Stimulated activated CD4-positive, alpha-beta T cell treated with anti-CD3 and anti-CD28 coated beads, Interleukin-1b, Interleukin-23, amount 100 ng/mL, for 48 hours (primary cell): ENCODE measurements around the gene MKKS.

Experiments used
- DNase-seq: peaks from one replicate; pipeline ENCODE4 v3.0.0-alpha.2; 2020

MKKS gene

DNA sequence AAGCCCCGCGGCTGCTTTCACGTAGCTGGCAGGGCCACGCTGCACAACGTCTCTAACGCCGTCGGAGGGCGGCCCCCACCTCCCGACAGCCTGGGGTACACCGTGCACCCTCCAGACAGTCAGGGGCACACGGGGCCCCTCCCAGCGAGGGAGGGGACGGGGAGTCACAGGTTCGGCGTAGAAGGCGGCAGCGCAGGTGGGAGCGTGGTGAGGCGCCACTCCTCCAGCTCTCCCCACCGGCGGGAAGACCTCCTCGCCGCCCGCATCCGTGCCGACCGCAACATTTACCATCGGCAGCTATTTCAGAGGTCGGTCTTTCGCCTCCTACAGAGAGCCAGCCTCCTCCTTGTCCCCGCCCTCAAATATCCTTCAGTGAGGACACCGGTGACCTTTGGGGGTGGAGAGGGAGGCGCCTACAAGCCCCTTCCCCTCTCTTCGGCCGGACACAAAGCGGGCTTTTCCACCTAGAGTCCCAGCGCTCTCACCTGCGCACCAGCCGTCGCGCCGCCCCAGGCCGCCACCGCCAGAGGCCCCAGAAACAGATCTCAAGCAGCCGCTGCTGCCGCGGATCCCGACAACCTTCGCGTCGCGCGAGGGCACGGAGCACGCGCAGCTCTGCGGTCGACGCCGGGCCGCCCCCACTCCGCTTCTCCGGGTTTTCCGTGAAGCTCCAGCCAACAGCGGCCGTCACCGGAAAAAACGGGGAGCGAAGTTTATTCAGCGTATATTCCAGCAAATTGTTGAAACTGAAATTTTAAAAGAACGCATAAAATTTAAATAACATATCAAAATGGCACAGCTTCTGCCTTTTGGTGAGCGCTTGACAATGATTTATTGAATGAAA, at the start of gene MKKS:
Gene MKKS, minus strand, starts transcription at position 600 of the 844 bp plus-strand sequence. CDS start 20,708 bp downstream, outside the sequence.
- DNase-seq = peak; percentile 84

DNA sequence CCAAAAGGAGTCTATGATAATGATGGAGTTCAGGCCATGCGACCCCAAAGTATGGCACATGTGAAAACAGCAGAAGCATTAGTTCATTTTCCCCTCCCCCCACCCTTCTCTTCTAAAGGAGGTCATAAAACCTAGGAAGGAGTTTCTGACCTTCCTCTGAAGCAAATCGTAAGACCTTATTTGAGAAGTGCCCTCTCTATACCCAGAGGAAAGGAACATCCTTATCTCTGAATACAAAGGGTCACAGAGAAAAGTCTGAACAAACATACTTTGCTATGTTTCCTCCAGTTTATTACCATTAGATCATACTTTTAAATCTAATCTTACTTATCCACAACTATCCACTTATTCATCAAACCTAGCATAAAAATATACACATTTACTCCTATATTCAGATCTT, 49.7 kb upstream of the MKKS start:
- DNase-seq = no peak

DNA sequence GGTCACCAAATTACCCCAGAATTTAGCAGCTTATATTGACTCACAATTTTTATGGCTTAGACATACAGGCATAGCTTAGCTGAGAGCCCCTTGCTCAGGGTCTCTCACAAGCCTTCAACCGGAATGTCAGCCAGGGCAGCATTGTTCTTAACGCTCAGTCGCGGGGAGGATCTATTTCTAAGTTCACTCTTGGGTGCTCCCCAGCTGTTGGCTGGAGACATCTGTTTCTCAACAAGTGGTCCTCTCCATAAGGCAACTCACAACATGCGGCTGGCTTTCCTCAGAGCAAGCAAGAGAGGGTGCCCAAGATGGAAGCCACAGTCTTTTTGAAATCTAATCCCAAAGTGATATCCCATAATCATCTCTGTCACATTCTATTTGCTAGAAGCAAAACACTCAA, 47.7 kb upstream of the MKKS start:
- no peak for DNase-seq

DNA sequence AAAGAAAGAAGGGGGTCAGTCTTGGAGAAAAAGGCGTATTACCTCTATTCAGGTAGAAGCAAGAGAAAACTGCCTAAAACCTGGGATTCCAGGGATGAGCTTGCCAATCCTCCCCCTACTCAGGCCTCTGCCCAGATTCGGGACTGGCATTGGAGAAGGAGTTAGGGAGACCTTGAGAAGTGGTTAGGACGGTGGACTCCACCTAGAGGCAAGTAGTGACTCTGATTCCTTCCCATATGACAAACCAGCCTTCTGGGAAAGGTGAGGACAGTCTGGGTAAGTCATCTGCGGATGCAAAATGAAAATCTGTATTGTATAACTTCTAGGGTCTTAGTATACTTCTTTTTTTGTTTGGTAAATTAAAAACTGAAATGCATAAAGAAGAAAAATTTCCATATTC, 44.9 kb upstream of the MKKS start:
- no peak for DNase-seq

DNA sequence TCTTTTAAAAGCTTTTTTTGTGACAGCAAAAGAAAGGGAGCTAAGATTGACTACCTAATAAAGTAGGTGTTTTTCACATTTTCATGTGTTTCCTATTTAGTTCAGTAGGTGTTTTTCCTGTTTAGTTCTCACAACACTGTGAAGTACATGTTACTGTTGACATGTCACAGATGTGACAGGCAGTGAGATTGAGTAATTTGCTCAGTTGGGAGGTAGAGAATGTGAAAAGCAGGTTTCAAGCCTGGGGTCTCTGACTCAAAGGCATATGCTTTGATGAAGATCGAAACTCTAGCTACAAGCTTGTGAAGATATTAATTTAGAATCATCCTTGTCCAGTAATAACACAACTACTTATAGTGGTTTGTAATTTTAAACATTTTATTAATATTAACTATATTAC, 44.2 kb upstream of the MKKS start:
- DNase-seq = no peak

DNA sequence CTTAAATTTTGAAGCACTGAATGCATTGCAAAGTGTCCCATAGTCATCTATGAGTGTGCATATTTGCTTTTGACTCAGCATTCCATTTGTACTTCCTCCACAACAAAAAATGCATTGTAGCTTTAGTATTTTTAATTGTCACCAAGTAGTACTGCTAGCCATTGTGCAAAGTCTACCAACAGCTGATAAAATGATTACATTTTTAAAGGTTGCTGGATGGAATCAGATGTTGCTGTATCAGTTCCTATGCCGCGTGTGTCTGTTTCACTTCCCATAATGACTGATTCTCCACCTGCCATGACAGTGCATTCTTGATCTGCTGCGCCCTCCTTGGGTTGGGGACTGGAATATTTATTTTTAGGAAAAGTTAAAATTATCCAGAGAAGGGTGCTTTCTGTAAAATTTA, 42.3 kb upstream of the MKKS start:
- no peak for DNase-seq

DNA sequence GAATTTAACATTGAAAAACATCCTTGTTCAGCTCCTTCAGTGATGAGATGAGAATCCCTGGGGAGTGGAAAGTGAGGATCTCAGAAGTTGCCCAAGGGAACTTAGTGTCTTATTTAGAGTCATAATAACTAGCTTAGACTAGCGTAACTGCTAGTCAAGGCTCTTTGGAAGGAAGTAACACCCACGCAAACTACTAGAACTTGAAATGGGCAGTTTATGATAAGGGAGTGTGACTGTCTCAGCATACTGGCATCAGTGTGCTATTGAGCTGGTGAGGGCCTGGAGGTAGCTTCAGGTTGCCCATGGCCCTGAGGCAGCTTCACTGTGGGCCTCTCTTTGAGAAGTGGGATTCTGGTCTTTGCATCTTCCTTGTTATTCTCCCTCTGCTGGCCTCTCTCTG, 41.2 kb upstream of the MKKS start:
- no peak for DNase-seq

DNA sequence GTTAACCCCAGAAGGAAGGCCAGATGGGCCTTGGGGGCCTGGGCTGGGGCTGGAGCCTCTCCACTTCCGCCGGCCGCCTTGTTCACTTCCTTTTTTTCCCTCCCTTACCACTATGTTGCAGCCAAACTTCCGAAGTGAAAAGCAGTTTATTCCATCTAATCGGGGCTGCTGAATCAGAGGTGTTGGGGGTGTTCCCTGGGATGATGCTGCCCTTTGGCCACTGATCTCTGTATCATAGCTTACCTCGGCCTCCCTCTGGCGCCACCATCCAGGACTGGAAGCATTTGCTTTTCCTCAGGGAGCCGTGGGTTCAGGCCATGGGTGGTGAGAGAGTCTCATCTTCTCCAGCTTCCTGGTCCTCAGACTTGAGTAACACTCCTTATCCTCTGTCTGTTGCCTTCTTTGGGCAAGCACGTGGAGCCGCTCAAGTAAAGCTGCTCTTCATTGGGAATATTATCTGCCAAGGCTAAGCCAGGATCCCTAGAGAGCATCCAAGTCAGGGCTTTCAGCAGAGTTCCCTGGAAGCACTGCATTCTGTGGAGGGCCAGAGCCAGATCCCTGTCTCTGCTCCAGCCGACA, 40.7 kb upstream of the MKKS start:
- no peak for DNase-seq

DNA sequence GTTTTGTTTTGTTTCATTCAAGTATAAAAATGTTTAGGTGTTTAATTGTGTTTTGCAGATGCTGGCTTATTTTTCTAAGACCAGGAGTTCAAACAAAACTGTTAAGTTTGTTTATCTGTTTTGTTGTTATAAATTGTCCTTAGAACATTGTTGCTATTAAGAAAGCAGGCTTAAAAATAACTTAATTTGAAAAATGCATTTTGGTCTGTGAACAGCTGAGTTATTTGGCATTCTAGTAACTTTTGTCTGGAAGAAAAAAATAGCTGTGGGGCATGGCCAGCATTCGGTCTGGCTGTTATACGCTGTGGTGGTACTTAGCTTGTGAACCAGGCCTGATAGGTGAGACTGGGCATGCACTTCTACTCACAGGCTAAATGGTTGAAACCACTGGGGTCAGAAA, 38.8 kb upstream of the MKKS start:
- DNase-seq = no peak

DNA sequence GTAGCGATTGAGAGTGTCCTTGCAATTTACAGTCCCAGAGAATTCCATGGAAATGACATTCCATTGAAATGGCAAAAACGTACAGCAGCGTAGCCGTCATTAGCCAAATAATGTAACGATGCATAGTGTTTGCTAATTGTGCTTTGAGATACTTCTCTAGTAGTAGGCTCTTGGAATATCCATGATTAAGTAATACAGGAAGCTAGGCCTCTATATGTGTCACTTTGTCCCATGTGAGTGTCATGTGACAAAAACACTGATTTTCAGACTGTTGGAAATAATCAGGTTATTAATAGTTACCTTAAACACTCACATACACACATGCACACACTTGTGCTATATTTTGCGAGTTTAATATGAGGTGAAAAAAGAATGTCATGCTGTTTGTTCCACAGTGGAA, 36.3 kb upstream of the MKKS start:
- DNase-seq = no peak

DNA sequence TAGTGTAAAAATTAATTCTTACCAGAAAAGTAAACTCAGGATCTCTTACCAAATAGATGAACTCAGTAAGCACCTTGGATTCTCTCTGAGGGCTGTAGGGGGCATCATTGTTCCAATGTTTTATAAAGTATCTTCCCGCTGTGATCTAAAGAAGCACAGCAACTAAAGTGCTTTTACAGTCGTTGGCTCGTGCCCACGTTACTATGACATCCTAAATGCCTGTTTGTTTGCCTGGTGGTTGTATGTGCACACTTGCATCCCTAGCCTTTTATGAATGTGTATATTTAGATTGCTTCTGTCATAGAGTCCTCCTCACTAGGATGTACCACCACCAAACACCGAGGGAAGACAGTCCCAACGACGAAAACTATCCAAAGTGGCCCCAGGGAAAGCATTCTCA, 35.6 kb upstream of the MKKS start:
- no peak for DNase-seq

DNA sequence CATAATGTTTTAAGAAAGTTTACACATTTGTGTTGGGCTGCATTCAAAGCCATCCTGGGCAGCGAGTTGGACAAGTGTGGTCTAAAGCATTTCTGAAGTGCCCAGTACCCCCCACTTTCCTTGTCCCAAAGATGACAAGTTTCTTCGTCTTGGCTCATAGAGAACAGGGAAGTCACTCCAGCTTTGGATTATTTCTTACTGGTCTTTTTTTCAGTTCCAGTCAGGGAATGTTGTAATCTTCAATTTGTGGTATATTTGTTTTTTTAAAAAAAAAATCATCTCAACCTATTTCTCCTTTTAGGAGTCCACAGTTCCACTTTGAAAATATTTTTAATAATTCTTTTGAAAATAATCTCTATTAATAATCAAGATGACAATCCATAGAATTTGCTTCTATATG, 35.0 kb upstream of the MKKS start:
- no peak for DNase-seq

DNA sequence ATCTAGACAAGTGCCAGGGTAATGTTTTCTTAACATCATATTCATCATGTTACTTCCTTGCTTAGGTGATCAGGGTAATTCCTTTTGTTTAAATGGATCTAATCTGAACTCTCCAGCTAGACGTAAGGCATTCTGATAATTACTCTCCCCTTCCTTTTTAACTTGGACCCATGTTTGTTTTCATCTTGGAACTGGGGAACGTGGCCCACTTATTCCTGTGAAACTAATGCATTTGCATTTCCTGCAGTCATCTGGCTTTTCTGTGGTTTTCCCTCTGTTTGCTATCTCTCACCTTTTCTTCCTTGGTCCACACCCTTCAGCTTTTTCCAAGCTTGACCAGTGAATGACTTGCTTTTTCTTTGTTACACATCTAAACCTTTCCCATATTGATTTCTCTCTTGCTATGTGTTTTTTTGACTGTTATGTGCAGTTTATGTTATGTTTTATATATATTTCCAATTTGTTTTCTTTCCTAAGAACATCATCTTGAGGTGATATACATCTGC, 34.4 kb upstream of the MKKS start:
- no peak for DNase-seq

DNA sequence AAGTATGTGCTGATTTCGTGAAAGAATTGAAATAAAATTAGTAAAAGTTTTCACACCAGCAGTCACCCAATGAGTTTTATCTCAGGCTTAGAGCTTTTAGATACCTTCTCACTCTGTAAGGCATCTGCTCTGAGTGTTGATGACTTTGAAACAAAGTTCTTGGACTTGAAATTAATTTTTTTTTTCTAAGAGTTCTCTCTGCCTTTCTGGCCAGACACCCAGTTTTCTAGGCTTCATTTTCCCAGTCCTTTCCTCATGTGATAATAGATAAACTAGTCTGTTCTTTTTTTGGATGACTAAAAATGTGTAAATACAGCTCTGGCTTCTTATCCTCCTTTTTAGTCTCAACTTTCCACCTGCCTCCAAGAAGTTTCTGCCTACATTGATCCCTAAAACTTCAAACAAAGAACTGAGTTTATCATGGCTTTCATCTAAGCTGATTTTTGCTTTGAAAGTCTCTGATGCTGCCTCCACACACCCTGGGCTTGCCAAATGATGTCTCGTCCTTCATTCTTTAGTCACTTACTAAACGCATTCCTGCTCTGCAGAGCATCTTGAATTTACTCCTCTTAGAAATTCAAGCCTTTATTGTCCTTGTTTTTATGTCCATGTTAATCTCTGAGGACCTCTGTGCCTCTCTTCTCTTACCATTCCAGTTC, 33.8 kb upstream of the MKKS start:
- no peak for DNase-seq

DNA sequence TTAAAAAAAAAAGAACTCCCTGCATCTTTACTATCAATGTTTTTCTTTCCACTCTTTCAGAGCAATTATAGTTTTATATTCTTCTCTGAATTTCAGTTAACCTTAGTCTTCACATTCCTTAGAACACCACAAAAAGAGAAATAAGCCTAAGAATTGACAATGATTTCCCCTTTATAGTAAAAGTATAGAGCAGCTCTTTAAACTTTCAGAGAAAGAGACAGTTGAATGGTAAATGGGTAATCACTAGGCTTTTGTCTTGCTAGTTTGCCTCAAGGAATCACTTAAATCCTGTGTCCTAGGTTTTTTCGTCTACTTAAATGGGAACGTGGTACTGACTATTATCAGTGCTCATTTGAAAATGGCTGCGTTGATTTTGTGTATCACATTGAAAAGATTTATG, 32.8 kb upstream of the MKKS start:
- no peak for DNase-seq

DNA sequence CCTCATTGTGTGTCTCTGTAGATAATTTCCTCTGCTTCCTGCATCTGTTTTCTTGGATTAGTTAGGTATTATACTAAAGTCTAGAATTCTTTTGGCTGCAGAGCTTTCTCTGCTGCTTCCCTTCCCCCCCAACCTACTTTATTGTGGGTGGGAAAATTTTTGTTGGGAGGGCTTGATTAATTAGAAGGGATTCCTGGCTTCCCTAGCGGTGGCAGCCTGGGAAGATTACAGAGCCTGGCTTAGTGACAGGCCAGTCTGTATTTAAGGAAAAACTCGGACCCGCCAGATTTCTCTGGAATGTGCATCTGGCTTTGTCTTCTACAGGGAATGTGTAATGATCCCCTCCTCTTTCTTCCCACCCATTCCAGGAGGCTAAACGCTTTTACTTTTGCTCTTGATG, 32.3 kb upstream of the MKKS start:
- DNase-seq = no peak

DNA sequence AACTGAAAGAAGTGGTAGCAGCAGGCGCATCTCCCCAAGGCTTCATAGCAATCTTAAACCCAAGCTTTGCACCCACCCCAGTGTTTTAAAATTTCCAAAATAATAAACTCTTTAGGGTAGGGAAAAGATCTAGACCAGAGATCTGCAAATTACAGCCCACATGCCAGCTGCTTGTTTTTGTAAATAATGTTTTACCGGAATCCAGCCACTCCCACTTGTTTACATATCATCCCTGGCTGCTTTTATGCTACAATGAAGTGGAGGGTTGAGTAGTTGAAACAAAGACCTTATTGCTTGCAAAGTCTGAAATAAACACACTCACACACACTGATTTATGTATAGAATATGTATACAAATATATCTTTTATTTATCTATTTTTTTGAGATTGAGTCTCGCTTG, 31.1 kb upstream of the MKKS start:
- DNase-seq = no peak

DNA sequence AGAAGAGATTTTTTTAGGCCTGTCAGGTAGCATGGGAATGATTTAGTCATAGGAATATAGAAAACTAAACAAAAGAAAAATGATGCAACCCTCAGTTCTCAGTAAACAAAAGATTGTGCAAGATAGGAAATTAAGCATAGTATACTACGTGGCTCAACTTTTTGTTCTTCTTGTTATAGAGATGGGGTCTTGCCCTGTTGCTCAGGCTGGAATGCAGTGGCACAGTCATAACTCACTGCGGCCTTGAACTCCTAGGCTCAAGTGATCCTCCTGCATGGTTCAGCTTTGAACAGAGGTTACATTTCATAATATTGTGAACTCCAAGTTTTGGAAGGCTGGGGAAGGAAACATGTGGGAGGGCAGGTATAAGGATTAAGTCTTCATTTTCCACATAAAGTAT, 29.6 kb upstream of the MKKS start:
- no peak for DNase-seq

DNA sequence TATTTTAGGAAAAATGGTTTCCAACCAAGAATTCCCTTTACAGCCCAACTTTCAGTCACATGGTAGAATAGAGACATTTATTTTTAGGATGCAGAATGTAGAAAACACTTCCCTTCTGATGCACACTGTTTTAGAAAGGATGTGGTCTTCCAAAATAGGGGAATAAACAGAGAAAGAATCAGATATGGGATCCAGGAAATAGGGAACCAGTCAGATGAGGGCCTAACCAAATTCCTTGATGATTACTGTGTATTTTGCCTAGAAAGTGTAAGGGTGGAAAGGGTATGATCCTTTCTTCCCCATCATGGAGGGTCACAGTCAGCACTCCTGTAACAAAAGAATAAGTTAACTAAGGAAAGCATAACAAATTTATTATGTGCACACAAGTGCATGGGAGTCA, 28.5 kb upstream of the MKKS start:
- no peak for DNase-seq

DNA sequence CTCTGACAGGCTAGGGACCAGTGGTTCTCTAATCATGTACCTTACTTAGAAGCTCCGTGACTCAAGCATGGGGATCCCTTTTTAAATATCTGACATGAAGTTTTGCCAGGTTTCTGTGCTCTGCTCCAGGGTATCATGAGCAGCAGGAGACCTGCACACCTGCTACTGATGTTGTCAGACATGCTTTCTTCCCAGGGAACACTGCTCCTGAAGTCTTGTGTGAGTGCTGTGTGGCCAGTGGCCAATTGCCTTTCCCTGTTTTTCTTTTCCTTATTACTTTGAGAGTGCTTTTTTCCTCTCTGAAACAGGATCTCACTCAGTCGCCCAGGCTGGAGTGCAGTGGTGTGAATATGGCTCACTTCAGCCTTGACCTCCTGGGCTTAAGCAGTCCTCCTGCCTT, 27.5 kb upstream of the MKKS start:
- no peak for DNase-seq

DNA sequence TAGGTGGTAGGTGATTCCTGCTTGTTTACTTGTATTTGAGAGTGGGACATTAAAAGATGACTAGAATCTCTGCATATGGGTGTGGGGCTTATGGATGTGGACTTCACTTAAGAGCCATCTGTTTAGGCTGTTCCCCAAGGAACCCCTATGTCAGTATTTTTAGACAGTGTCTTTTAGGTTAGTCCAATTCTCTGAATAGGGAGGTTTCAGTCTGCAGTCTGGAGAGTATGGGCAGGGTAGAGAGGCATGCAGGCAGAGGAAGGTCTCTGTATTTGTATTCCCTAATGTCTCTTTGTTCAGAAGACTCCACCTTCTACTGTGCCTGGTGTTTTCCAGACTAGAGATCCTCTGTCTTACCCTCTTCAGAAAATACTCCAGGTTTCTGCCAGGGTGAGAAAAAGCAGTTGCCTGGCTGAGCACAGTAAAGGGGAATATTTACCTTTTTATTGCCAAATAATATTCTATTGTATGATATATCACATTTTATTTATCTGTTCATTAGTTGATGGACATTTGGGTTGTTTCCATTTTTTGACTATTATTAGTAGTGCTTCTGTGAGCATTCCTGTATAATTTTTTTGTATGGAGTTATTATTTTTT, 20.2 kb upstream of the MKKS start:
- DNase-seq = no peak

DNA sequence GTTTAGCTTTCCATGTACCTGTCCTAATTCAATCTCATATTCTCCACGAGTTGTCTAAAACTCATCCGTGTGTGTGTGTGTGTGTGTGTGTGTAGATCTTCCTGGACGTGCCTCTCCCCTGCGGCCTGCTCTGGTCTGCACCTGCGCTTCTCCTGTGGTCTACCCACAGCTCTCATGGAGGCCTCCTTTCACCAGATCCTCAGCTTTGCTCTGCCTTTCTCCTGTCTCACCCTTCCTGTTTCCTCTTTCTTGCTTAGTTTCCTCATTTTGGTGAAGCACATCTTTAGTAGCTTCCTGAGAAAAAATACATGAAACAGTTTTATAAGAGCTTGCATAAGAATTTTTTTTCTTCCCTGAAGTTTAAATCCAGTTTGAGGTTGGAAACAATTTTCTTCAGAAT, 19.2 kb upstream of the MKKS start:
- peak; percentile 8 for DNase-seq

DNA sequence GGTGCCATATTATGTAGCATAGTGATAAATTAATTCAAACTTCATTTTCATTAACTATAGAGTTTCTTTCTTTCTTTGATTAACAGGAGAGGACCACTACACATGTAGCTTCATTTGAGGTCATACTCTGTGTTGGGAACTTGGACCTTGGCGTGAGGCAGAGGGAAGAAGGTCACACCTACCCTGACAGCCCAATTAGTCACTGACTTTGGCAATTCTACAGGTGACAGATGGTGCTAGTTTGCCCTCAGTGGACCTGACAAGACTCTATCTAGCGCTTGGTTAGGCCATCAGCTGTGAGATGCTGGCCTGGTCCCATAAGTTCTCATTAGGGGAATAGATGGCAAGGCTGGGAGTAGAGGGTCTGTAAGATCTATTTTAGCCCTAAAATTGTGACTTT, 15.2 kb upstream of the MKKS start:
- no peak for DNase-seq
